HG03135 (cell line): Measurements from ENCODE around the gene TNN.

ENCODE experiments used
- ATAC-seq: cut with Tn5 transposase; IDR thresholded peaks from one replicate; pipeline ENCODE4 v1.9.1; 2021; ENCODE audit warnings: mild to moderate bottlenecking, moderate library complexity; ENCODE audit not compliant: unreplicated experiment

TNN gene

GRCh38 chr1:175171036-175171913 is 103.6 kb downstream of the TNN start:
- no peak for ATAC-seq

GRCh38 chr1:175172503-175172902 is 104.9 kb downstream of the TNN start:
- no peak for ATAC-seq

DNA sequence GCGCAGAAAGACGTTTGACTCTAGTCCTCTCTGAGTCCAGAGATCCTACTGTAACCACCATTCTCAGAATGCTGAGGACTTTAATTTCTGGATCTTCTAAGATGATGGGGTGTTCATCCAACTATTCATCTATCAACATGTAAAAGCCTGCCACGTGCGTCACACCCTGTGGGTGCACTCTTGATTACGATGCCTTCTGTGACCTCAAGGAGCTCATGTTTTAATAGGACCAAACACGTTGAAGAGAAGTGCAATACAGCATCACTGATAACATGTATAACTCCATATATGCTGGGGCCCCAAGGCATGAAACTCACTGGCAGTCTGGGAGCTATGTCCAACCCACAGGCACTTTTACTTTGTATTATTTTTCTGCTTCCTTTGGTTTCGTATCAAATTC is 105.9 kb downstream of the TNN start:
- ATAC-seq, result no peak

DNA sequence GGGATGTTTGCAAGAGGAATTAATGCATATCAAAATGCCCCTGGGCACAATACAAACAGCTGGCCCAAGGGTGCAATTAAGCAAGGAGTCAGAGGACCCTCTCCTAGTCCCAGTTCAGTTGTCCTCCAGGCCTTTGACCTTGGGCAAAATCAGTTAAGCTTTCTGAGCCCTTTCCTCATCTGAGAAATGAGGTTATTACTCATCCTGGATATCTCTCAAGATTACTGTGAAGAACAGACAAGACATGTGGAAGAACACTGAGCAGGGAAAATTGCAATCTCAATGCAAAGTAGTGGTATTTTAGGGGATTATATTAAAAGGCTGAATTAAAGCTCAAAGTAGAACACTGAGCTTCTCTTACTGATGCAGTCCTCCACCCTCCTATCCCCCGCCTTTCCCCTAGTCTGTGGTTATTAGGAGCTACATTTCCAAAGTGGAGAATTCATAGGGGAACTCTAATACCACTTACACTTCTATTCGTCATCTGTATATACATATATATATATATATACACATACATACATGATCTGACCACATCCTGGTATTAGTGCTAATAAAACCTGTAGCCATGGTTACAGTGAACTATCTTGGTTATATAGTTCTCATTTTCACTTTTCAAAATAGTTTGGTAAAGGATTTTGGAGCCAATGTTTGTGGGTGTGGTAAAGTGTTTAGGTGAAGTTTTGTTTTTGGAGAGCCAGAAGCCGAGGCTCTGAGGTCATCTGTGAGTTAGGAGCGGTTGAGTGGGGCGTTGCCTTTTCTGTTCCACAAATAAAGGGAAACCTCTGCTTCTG is 106.9 kb downstream of the TNN start:
- ATAC-seq, result peak; percentile 95

DNA sequence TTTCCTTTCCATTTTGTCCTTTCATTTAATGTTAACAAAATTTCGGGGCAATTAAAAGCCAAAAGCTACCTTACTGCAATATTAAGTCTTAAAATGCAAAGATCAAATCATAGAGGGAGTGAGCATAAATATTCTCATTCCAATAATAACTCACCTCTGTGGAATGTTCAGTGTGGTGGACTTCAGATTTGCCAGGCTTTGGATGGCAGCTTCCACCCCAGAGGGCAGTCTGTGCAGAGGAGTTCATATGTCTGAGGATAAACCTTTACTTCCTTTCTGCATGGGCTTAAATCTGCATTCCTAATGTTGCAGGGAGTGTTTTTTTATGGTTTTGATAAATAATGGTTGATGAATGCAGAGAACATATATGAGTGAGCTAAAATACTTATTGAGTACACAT is 108.6 kb downstream of the TNN start:
- ATAC-seq, result no peak

DNA sequence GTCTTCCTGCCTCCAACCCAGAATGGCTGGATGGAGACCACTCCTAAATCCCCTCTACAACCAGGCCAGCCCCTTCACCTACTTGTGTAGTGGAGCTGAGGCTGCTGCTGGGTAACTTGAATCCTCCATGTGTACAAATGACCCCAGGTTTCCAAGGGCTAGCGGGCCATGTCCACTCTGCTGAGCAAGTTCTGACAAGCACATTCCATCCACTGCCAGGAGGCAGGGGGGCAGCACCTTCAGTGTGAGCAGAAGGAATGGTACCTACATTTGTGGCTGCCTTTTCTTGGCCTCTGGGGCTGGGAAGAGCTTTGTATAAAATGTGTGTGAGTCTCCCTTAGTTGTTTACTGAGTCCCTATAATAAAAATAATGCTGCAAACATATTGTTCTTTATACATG is 110.4 kb downstream of the TNN start:
- ATAC-seq, result no peak

DNA sequence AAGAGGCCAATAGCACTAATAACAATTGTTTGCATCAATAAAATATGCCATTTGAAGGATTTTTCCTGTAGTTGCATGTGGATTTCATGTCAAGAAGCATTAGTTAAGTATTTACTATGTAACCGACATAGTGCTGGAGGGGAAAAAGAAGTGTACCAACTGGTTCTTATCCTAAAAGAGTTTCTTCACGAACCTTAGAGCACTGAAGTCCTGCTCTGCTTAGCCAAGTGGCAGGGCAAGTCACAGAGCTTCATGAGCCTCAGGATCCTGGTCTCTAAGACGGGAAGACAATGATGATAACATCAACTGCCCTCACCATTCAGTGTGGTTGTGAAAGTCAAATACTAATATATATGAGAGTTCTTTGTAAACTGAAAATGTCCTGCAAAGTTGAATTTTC is 110.8 kb downstream of the TNN start:
- ATAC-seq, result no peak

DNA sequence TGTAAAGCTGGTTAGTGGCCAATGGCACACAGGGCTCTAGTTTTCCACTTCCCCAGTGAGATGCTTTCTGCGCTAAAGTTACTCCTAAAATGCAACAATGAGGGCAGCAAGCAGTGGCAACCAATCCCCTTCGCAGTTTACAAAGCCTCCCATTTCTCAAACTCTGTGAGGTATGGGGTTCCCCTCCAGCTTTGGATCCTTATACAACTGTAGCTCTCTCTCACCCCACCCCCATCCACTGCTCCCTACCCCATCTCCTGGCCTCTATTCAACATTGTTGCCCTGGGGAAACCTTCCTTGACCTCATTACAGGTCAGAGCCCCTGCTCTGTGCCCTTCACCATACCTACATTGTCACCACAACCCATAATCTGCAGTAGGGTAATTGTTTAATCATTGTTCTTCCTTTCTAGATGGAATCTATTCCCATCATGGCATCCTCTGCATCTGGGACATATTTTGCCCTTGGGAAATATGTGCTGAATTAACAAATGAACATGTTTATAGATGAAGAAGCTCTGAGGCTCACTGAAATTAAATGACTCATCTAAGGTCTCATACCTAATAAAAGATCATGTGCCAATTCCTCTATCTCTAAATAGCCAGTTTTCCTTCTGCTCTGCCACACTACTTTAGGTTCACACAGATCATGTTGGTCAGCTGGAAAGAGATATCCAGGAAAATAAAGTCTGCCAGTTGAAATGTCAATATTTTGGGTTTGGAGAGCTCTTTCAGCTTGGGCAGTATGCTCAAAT is 112.4 kb downstream of the TNN start:
- no peak for ATAC-seq

DNA sequence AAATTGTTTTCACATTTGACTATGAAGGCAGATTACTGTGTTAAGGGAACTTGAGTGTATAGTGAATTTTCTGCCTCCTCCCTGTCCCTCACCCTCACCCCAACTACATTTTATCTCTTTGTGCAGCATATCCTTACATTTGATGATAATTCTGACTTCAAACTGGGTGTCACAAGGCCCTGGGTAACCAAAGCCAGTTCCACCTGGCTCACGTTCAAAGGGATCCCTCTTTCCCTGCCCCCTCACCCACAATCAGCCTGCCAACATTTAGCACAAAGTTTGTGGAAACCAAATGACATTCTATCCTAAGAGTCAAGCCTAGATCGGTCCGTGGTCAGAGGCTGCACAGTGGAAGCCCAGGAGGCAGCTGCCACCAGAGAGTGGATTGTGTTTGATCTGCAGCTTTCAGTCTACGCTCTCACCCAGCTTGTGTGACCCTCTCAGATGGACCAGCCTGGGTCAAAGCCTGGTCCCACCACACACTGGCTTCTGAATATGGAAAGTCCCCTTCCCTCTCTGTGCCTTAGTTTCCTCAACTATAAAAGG is 114.6 kb downstream of the TNN start:
- no peak for ATAC-seq

DNA sequence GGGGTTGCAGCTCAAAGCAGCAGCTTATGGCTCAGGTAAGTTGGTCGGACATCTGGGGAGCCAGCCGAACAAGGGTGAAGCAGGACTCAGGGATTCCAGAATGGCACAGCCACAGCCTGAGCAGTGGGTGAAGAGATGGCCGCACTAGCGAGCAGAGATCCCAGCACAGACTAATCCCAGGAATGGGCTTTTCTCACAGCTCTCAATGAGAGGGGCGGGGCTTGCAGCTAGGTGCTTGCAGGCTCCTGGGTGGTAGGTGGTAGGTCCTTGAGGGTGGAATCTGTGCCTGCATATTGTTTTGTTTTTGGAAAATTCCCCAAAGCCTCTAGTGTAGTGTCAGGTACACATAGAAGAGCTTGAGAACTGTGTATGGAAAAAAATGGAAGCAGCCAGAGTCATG is 116.0 kb downstream of the TNN start:
- no peak for ATAC-seq

DNA sequence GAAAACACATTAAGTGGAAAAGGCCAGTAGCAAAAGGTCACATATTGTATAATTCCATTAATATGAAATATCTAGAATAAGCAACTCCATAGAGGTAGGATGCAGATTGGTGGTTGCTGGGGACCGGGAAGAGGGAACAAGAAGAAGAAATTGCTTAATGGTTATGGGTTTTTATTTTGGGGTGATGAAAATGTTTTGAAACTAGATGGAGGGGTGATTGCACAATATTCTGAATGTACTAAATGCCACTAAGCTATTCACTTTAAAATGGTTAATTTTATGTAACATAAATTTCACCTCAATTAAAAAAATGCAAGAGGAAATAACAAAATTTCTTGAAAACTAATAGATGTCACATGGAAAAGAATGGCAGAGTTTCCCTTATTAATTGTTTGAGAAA is 118.3 kb downstream of the TNN start:
- no peak for ATAC-seq

DNA sequence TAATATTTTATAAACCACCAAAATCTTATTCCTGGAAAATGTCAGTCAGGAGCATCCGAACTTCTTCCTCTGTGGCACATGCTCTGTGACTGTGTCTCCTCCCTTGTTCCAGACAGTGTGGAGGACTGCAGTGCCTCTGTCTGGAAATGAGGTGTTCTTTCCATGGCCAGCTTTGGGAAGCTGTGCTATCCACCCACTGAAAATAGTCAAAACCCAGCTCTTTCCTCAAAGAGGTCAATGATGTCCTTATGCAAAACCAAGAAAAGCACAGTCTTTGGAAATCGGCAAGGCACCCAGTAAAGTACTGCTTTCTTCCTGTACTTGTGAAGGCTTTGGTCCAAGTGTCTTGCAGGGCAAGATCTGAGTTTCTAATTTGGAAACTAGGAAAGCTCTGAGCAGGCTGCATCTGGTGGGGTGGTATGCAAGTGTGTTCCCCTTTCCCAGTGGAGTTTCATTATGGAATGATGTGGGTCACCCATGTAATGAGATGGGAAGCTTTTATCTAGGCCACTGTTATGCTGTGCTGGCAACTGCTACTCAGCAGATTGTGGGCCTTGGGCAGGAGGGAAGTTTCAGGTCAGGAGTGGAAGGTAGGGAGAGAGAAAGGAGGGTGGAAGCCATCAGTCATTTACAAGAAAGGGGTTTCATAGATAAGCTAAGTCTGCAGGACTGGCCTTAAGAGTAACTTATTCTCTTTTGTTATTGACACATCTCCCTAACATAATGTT is 119.0 kb downstream of the TNN start:
- no peak for ATAC-seq

DNA sequence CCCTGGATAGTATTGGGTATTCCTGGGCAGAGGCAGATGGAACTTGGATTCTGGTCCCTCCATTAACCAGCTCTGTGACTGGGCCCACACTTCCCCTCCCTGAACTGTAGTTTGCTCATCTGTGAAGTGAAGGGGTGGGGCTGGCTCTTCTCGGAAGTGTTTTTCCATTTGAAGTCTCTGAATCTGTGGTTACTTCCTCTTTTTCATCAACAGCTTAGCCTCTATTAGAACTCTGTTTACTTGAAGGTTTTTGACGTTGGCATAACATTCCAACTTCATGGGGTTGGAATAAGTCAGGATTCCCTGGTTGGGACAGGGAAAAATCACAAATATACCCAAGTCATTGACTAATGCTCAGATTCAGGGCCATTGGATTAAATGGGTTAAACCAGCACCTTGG is 121.3 kb downstream of the TNN start:
- peak; percentile 67 for ATAC-seq

DNA sequence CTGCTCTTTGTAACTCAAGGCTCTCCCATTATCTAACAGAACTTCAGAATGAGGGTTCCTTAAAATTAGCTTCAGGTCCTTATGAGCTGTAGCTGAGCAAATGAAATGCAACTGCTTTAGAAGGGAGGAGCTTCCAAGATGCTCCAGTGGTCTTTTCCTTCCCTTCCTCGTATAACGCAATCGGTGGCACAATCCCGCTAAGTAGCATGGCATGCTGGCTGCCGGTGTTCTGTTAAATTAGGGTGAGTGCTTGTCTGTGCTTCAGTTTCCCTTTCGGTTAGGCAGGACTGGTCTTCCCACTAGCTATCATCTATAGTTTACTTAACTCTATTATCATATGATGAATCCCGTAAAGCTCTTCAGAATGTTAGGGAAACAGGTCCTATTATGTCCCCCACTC is 124.0 kb downstream of the TNN start:
- peak; percentile 26 for ATAC-seq

- peak; percentile 13 for ATAC-seq
Observed at GRCh38 chr1:175192111-175192629, 124.5 kb downstream of the TNN start.

DNA sequence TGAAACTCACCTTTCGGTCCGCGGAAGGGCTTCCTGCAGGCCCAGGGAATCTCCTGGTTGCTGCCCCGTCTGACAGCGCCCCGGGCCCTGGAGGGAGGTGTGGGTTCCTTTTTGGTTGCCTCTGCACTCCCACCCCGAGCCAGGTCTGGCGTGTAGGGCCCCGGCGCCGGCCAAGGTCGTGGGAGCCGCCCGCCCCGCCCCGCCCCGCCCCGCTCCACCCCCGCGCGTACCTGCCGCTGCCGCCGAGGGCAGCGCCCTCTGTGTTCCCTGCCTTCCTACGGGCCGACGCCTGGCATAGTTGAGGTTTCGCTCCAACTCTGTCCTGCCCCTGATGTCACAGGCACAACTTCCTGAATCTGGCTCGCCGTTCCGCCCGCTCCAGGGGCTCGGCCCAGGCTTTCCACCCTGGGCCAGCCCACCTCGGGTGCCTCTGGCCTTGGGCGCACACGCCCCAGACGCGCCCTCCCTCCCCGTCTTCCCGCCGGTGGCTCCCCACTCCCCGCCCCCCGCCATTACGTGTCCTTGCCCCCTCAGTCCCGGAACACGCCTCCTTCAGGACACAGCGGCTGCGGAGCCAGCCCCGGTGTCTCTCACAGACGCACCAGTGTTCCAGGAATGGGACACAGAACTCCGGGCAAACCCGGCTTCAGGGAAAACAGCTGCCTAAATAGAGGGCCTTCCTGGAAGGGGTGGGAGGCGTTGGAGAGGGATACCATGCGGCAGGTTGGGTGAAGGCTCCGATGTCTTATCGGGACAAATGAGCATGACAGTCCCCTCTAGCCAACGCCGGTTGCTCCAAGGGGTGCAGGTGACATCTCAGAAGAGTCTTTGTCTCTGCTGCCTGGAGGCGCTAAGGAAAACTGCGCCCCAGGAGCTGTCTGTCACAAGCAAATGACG is 125.2 kb downstream of the TNN start, which contains the start of gene KIAA0040:
KIAA0040 (minus strand) TSS at position 147 of the 897 bp plus-strand sequence. CDS start 31,763 bp downstream, outside the sequence.
- peak; percentile 49 for ATAC-seq

DNA sequence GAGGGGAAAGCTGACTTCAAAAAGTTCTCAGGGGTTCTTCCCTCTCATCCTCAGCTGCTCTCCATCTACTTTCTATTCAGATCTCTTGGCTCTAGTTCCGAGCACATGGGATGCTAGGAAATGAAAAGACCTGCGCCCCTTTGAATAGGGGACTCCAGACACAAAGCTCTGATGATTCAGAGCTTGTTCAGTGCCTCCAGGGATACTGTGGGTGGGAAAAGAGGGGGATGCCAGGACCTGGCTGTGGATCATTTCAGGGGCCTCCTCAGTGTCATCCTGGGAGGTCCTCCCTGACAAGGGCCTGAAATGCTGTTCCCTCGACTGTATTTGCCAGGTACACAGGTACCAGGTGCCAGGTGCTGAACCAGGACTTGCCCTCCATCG is 125.9 kb downstream of the TNN start:
- ATAC-seq, result no peak

- no peak for ATAC-seq
Observed at GRCh38 chr1:175195281-175195680, 127.6 kb downstream of the TNN start.

DNA sequence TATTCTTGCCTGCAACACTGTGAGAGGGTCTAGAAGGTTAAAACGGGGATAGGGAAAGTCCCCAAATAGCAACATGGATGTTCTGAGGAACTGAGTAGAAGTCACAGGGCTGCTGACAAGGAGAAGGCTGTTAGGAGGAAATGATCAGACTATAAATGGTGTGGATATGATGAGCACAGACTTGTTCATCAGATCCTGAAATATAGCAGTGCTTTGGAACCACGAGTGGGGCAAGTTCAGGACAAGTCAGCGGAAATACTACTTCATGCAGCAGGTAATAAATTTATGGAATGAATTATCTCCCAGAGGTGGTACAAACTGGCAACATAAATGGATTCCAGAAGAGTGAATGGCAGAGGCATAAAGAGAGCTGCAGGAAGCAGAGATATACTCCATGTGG is 128.2 kb downstream of the TNN start:
- no peak for ATAC-seq
